OCI-LY7 (cell line): ENCODE results near the gene DDX20.

Experiments used
- CTCF ChIP-seq: fragments of 200-600 bp; sonication (generic); conservative IDR thresholded peaks from 2 replicates; pipeline ENCODE4 v1.5.1; 2014; ENCODE audit warnings: mild to moderate bottlenecking, antibody characterized with exemption, low read length, moderate library complexity, mixed read lengths
- EZH2phosphoT487 ChIP-seq: fragments of 200-600 bp; sonication (generic); IDR thresholded peaks from 2 replicates; pipeline ENCODE4 v1.6.1; 2018; ENCODE audit warnings: low read depth, borderline replicate concordance, mild to moderate bottlenecking, mixed run types, antibody characterized with exemption, low read length, moderate library complexity, mixed read lengths

DNA sequence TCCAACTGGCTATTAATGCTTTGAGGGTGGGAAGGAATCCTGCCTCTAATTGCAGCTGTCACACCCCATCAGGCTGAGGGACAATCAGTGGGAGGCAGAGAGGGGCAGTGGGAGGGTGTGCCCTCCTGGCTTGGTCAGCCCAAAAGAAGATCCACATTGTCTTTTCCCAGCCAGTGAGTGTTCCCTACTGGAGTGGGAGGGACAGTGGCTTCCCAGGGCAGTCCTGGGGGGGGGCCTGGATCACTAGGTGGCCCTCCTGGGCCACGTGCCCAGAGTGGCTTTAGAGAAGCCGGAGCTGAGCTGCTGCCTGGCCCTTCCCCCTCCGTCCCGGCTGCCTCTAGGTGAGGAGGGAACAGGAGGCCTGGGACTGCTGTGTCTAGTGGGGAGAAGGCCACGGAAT is 30.5 kb upstream of the DDX20 start:
- TF ChIP-seq CTCF, result no peak
- TF ChIP-seq EZH2phosphoT487, result no peak
